HEK293 (cell line): ENCODE data around the gene TOM1L2.

Source experiments
- KLF1 ChIP-seq: fragments of 450-650 bp; formaldehyde crosslinking; IDR thresholded peaks from 2 replicates; pipeline ENCODE4 v1.5.1; 2016; ENCODE audit warnings: missing biosample characterization, missing genetic modification characterization
- KLF8 ChIP-seq: fragments of 450-650 bp; formaldehyde crosslinking; IDR thresholded peaks from 2 replicates; pipeline ENCODE4 v1.5.1; 2016; ENCODE audit warnings: missing biosample characterization, missing genetic modification characterization
- OVOL3 ChIP-seq: fragments of 450-650 bp; formaldehyde crosslinking; IDR thresholded peaks from 2 replicates; pipeline ENCODE4 v1.5.1; 2016; ENCODE audit warnings: missing biosample characterization, missing genetic modification characterization
- SALL2 ChIP-seq: fragments of 450-650 bp; formaldehyde crosslinking; IDR thresholded peaks from 2 replicates; pipeline ENCODE4 v1.5.0; 2017; ENCODE audit warnings: missing biosample characterization, mild to moderate bottlenecking, missing genetic modification characterization, borderline replicate concordance
- WT1 ChIP-seq: fragments of 450-650 bp; formaldehyde crosslinking; IDR thresholded peaks from 2 replicates; pipeline ENCODE4 v1.5.1; 2016; ENCODE audit warnings: missing biosample characterization, missing genetic modification characterization
- ZBTB44 ChIP-seq: fragments of 450-650 bp; IDR thresholded peaks from 2 replicates; pipeline ENCODE4 v1.5.1; 2018; ENCODE audit warnings: missing biosample characterization, mild to moderate bottlenecking, missing genetic modification characterization
- ZFP37 ChIP-seq: fragments of 450-650 bp; formaldehyde crosslinking; IDR thresholded peaks from 2 replicates; pipeline ENCODE4 v1.5.1; 2016; ENCODE audit warnings: missing biosample characterization, missing genetic modification characterization
- ZNF146 ChIP-seq: fragments of 450-650 bp; formaldehyde crosslinking; IDR thresholded peaks from 2 replicates; pipeline ENCODE4 v1.5.1; 2016; ENCODE audit warnings: missing biosample characterization, missing genetic modification characterization
- ZNF157 ChIP-seq: fragments of 450-650 bp; formaldehyde crosslinking; IDR thresholded peaks from 2 replicates; pipeline ENCODE4 v1.5.1; 2016; ENCODE audit warnings: missing biosample characterization, missing genetic modification characterization
- ZNF16 ChIP-seq: fragments of 450-650 bp; formaldehyde crosslinking; IDR thresholded peaks from 2 replicates; pipeline ENCODE4 v1.5.1; 2016; ENCODE audit warnings: low read depth, missing biosample characterization, missing genetic modification characterization
- ZNF169 ChIP-seq: fragments of 450-650 bp; formaldehyde crosslinking; IDR thresholded peaks from 2 replicates; pipeline ENCODE4 v1.5.1; 2016; ENCODE audit warnings: missing biosample characterization, missing genetic modification characterization
- ZNF202 ChIP-seq: fragments of 450-650 bp; formaldehyde crosslinking; IDR thresholded peaks from 2 replicates; pipeline ENCODE4 v1.5.1; 2016; ENCODE audit warnings: missing biosample characterization, missing genetic modification characterization, borderline replicate concordance
- ZNF211 ChIP-seq: fragments of 450-650 bp; formaldehyde crosslinking; IDR thresholded peaks from 2 replicates; pipeline ENCODE4 v1.5.1; 2016; ENCODE audit warnings: low read depth, missing biosample characterization, missing genetic modification characterization
- ZNF26 ChIP-seq: fragments of 450-650 bp; formaldehyde crosslinking; IDR thresholded peaks from 2 replicates; pipeline ENCODE4 v1.5.1; 2016; ENCODE audit warnings: missing biosample characterization, missing genetic modification characterization
- ZNF354C ChIP-seq: fragments of 450-650 bp; formaldehyde crosslinking; IDR thresholded peaks from 2 replicates; pipeline ENCODE4 v1.5.1; 2016; ENCODE audit warnings: missing biosample characterization, missing genetic modification characterization, low read depth, borderline replicate concordance
- ZNF394 ChIP-seq: fragments of 450-650 bp; formaldehyde crosslinking; IDR thresholded peaks from 2 replicates; pipeline ENCODE4 v1.5.1; 2016; ENCODE audit warnings: missing biosample characterization, missing genetic modification characterization, mild to moderate bottlenecking, moderate library complexity, borderline replicate concordance
- ZNF404 ChIP-seq: fragments of 450-650 bp; formaldehyde crosslinking; IDR thresholded peaks from 2 replicates; pipeline ENCODE4 v1.5.1; 2017; ENCODE audit warnings: missing biosample characterization, missing genetic modification characterization
- ZNF433 ChIP-seq: fragments of 450-650 bp; formaldehyde crosslinking; IDR thresholded peaks from 2 replicates; pipeline ENCODE4 v1.5.1; 2016; ENCODE audit warnings: missing biosample characterization, missing genetic modification characterization, low read depth
- ZNF555 ChIP-seq: fragments of 450-650 bp; formaldehyde crosslinking; conservative IDR thresholded peaks from 2 replicates; pipeline ENCODE4 v1.5.1; 2017; ENCODE audit warnings: missing biosample characterization, mild to moderate bottlenecking, missing genetic modification characterization, inconsistent platforms
- ZNF558 ChIP-seq: fragments of 450-650 bp; formaldehyde crosslinking; IDR thresholded peaks from 2 replicates; pipeline ENCODE4 v1.5.1; 2016; ENCODE audit warnings: missing biosample characterization, missing genetic modification characterization
- ZNF580 ChIP-seq: fragments of 450-650 bp; formaldehyde crosslinking; IDR thresholded peaks from 2 replicates; pipeline ENCODE4 v1.5.1; 2016; ENCODE audit warnings: missing biosample characterization, missing genetic modification characterization
- ZNF629 ChIP-seq: fragments of 450-650 bp; formaldehyde crosslinking; IDR thresholded peaks from 2 replicates; pipeline ENCODE4 v1.5.1; 2017; ENCODE audit warnings: missing biosample characterization, missing genetic modification characterization
- ZNF654 ChIP-seq: fragments of 450-650 bp; formaldehyde crosslinking; IDR thresholded peaks from 2 replicates; pipeline ENCODE4 v1.5.1; 2016; ENCODE audit warnings: low read depth, missing biosample characterization, missing genetic modification characterization
- ZNF707 ChIP-seq: fragments of 450-650 bp; formaldehyde crosslinking; IDR thresholded peaks from 2 replicates; pipeline ENCODE4 v1.5.1; 2016; ENCODE audit warnings: missing biosample characterization, missing genetic modification characterization
- ZNF792 ChIP-seq: fragments of 450-650 bp; formaldehyde crosslinking; IDR thresholded peaks from 2 replicates; pipeline ENCODE4 v1.5.1; 2016; ENCODE audit warnings: missing biosample characterization, missing genetic modification characterization
- ZNF843 ChIP-seq: fragments of 450-650 bp; formaldehyde crosslinking; IDR thresholded peaks from 2 replicates; pipeline ENCODE4 v1.5.1; 2016; ENCODE audit warnings: missing biosample characterization, missing genetic modification characterization
- TF ChIP-seq, protein P1 (sequence below): IDR thresholded peaks from 2 replicates; pipeline ENCODE4 v1.6.1; 2011; ENCODE audit warnings: mild to moderate bottlenecking, low read depth, low read length, borderline replicate concordance
- TF ChIP-seq, protein P2 (sequence below): fragments of 450-650 bp; formaldehyde crosslinking; IDR thresholded peaks from 2 replicates; pipeline ENCODE4 v1.5.1; 2017; ENCODE audit warnings: missing biosample characterization, mild to moderate bottlenecking, missing genetic modification characterization, moderate library complexity
- TF ChIP-seq, protein P3 (sequence below): fragments of 450-650 bp; formaldehyde crosslinking; IDR thresholded peaks from 2 replicates; pipeline ENCODE4 v1.5.1; 2016; ENCODE audit warnings: missing biosample characterization, missing genetic modification characterization
- TF ChIP-seq, protein P4 (sequence below): fragments of 450-650 bp; formaldehyde crosslinking; conservative IDR thresholded peaks from 2 replicates; pipeline ENCODE4 v1.5.1; 2016; ENCODE audit warnings: low read depth, missing biosample characterization, missing genetic modification characterization

The TOM1L2 gene

DNA sequence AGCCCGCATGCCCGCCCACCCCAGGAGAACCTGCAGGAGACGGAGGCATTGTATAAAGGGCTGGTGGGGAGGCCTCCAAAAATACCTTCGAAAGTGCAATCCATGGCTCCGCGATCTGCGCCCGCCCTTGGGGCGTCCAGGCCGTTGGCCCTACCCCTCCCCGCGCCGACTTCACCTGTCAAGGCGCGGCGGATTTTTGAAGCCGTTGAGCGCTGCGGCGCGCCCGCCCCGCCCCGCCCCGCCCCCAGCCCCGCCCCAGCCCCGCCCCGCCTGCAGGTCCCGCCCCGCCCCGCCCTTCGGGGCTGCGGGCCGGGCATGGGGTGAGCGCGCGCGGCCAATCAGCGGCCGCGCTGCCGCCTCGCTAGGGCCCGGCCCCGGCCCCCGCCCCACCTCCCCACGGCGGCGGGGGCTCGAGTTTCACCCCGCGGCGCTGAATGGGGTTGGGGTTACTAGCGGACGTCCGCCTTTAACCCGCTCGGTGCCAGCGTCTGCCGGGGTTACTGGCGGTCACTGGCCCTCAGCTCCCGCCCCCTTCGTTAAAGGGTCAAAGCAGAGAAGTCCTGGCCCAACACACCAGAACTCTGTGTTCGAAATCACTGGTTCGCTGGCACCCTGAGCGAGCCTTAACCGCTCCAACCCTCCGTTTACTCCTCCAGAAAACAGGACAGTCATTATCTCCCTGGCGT, 148.6 kb downstream of the TOM1L2 start (continued):
- TF ChIP-seq ZNF654 (tag by site-specific recombination) (no peak), ZNF26 (tag by site-specific recombination) (no peak), ZNF202 (tag by site-specific recombination) (0 out of 2 replicates have a peak, but pooled peaks have one; percentile 25), ZNF580 (0 out of 2 replicates have a peak, but pooled peaks have one; percentile 58), ZNF146 (tag by site-specific recombination) (no peak), ZNF157 (no peak), ZNF707 (tag by site-specific recombination) (no peak), KLF8 (tag by site-specific recombination) (peak; percentile 75), OVOL3 (tag by site-specific recombination) (no peak), ZBTB44 (tag by site-specific recombination) (peak; percentile 51; the same call in 1 of the 2 replicates), ZNF211 (tag by site-specific recombination) (no peak), WT1 (peak; percentile 62), ZNF169 (no peak), ZNF16 (tag by site-specific recombination) (no peak), ZNF394 (tag by site-specific recombination) (no peak), SALL2 (tag by site-specific recombination) (no peak), ZNF558 (no peak), ZNF629 (tag by site-specific recombination) (peak; percentile 68), ZNF555 (tag by site-specific recombination) (no peak), ZNF792 (tag by site-specific recombination) (no peak), KLF1 (tag by site-specific recombination) (no peak; the same call in 1 of the 2 replicates), ZNF433 (no peak), ZNF843 (peak; percentile 59), ZFP37 (tag by site-specific recombination) (no peak), ZNF354C (no peak), ZNF404 (tag by site-specific recombination) (no peak)
- TF ChIP-seq, protein P1, sequence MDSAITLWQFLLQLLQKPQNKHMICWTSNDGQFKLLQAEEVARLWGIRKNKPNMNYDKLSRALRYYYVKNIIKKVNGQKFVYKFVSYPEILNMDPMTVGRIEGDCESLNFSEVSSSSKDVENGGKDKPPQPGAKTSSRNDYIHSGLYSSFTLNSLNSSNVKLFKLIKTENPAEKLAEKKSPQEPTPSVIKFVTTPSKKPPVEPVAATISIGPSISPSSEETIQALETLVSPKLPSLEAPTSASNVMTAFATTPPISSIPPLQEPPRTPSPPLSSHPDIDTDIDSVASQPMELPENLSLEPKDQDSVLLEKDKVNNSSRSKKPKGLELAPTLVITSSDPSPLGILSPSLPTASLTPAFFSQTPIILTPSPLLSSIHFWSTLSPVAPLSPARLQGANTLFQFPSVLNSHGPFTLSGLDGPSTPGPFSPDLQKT: no peak
- TF ChIP-seq, protein P2, sequence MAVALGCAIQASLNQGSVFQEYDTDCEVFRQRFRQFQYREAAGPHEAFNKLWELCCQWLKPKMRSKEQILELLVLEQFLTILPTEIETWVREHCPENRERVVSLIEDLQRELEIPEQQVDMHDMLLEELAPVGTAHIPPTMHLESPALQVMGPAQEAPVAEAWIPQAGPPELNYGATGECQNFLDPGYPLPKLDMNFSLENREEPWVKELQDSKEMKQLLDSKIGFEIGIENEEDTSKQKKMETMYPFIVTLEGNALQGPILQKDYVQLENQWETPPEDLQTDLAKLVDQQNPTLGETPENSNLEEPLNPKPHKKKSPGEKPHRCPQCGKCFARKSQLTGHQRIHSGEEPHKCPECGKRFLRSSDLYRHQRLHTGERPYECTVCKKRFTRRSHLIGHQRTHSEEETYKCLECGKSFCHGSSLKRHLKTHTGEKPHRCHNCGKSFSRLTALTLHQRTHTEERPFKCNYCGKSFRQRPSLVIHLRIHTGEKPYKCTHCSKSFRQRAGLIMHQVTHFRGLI (tag by site-specific recombination): no peak
- TF ChIP-seq, protein P3, sequence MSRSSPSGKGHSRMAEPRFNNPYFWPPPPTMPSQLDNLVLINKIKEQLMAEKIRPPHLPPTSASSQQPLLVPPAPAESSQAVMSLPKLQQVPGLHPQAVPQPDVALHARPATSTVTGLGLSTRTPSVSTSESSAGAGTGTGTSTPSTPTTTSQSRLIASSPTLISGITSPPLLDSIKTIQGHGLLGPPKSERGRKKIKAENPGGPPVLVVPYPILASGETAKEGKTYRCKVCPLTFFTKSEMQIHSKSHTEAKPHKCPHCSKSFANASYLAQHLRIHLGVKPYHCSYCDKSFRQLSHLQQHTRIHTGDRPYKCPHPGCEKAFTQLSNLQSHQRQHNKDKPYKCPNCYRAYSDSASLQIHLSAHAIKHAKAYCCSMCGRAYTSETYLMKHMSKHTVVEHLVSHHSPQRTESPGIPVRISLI (tag by site-specific recombination): no peak
- TF ChIP-seq, protein P4, sequence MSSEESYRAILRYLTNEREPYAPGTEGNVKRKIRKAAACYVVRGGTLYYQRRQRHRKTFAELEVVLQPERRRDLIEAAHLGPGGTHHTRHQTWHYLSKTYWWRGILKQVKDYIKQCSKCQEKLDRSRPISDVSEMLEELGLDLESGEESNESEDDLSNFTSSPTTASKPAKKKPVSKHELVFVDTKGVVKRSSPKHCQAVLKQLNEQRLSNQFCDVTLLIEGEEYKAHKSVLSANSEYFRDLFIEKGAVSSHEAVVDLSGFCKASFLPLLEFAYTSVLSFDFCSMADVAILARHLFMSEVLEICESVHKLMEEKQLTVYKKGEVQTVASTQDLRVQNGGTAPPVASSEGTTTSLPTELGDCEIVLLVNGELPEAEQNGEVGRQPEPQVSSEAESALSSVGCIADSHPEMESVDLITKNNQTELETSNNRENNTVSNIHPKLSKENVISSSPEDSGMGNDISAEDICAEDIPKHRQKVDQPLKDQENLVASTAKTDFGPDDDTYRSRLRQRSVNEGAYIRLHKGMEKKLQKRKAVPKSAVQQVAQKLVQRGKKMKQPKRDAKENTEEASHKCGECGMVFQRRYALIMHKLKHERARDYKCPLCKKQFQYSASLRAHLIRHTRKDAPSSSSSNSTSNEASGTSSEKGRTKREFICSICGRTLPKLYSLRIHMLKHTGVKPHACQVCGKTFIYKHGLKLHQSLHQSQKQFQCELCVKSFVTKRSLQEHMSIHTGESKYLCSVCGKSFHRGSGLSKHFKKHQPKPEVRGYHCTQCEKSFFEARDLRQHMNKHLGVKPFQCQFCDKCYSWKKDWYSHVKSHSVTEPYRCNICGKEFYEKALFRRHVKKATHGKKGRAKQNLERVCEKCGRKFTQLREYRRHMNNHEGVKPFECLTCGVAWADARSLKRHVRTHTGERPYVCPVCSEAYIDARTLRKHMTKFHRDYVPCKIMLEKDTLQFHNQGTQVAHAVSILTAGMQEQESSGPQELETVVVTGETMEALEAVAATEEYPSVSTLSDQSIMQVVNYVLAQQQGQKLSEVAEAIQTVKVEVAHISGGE (tag by site-specific recombination): no peak; the same call in 1 of the 2 replicates
